ENCODE results near the gene TMEM74B. TPM values are rescaled to one million over a fixed set of nuclear protein-coding genes. Genes with fewer than 3 reads are reported as not detected.
"Not testable (repeated sequence)": the region's sequence is repeated elsewhere in the genome, so short reads cannot be mapped to it uniquely, and the experiment has no call there.

TMEM74B gene
- total and polyA plus RNA-seq, 2 donors (not counting 1 experiment from before 2014, with no cell fraction given) = 0.42 to 1.4 TPM

- ATAC-seq (ENCODE audit: low read depth) = no peak
- H3K27ac ChIP-seq (ENCODE audit: low read length in 2 of 2) = no peak overlapping the region
- ChIA-PET POLR2A (no interaction called here), CTCF (no interaction called here)
- H3K4me1 ChIP-seq (ENCODE audit: control insufficient read depth in 2 of 2, insufficient read depth in 2 of 2, low read length in 2 of 2) = no peaks in the 10 kb centered on the region
- no peak overlapping the region for H3K4me2 ChIP-seq (replicated peaks; ENCODE audit: low read depth, low read length, poor library complexity, severe bottlenecking)
- TF ChIP-seq CTCF (IDR thresholded peaks at IDR 0.05) = no peak
- no peak for TF ChIP-seq EZH2 (IDR thresholded peaks at IDR 0.05; ENCODE audit: borderline replicate concordance, insufficient read depth, low read depth, low read length, poor library complexity, severe bottlenecking)
- no peaks in the 10 kb centered on the region for H3K4me1 Mint-ChIP-seq
- 90% methylated on average over 2 of the region's 4 CpGs for WGBS (ENCODE audit: insufficient coverage)
- no peak overlapping the region for H2AFZ ChIP-seq (ENCODE audit: insufficient read depth, low read depth, low read length, poor library complexity, severe bottlenecking)
- no peaks in the 10 kb centered on the region for H3K27me3 Mint-ChIP-seq
- H3K36me3 ChIP-seq (replicated peaks in 1 of 2; ENCODE audit: control extremely low read depth in 1 of 2, control insufficient read depth in 1 of 2, extremely low read depth in 1 of 2, insufficient read depth in 2 of 2, low read length in 1 of 2) = peaks cover 40 to 46% of the 10 kb centered on the region in 2 experiments
- H3K9ac ChIP-seq (ENCODE audit: low read length) = no peak overlapping the region
- H4K20me1 ChIP-seq (ENCODE audit: control insufficient read depth, insufficient read depth, low read length, poor library complexity, severe bottlenecking) = peaks cover 40% of the 10 kb centered on the region
- no peaks in the 10 kb centered on the region for H3K27me3 ChIP-seq (replicated peaks in 1 of 4; ENCODE audit: control extremely low read depth in 1 of 4, control insufficient read depth in 3 of 4, insufficient read depth in 4 of 4, low read length in 3 of 4)
- no peak overlapping the region for H3K27ac Mint-ChIP-seq
- no peaks in the 10 kb centered on the region for H3K9me3 Mint-ChIP-seq (ENCODE audit: insufficient read depth)
- no peak for DNase-seq
- peaks cover 0 to 3% (median 0%) of the 10 kb centered on the region in 3 donors for H3K9me3 ChIP-seq (ENCODE audit: control extremely low read depth in 1 of 3, control insufficient read depth in 2 of 3, insufficient read depth in 1 of 3, low read length in 2 of 3)
- no peak overlapping the region for H3K4me3 ChIP-seq (ENCODE audit: control extremely low read depth in 1 of 5, extremely low read depth in 1 of 5, insufficient read depth in 1 of 5, low read depth in 2 of 5, low read length in 4 of 5)
- no peaks in the 10 kb centered on the region for H3K79me2 ChIP-seq (ENCODE audit: control insufficient read depth, insufficient read depth, low read length)
- intact Hi-C loops (cut with micrococcal nuclease) = no loop called here
- no peak overlapping the region for H3K4me3 Mint-ChIP-seq
Measured at GRCh38 chr20:1150218-1150617, 34.6 kb downstream of the TMEM74B start.

GRCh38 chr20:1149812-1150211 is 35.0 kb downstream of the TMEM74B start:
- H3K9me3 Mint-ChIP-seq (ENCODE audit: insufficient read depth); H3K4me3 ChIP-seq (ENCODE audit: control extremely low read depth in 1 of 5, extremely low read depth in 1 of 5, insufficient read depth in 1 of 5, low read depth in 2 of 5, low read length in 4 of 5); H3K27me3 ChIP-seq (replicated peaks in 1 of 4; ENCODE audit: control extremely low read depth in 1 of 4, control insufficient read depth in 3 of 4, insufficient read depth in 4 of 4, low read length in 3 of 4); intact Hi-C loops (cut with micrococcal nuclease); DNase-seq; H3K4me2 ChIP-seq (replicated peaks; ENCODE audit: low read depth, low read length, poor library complexity, severe bottlenecking); H3K9ac ChIP-seq (ENCODE audit: low read length); H3K27me3 Mint-ChIP-seq; H3K79me2 ChIP-seq (ENCODE audit: control insufficient read depth, insufficient read depth, low read length); H3K4me3 Mint-ChIP-seq; H3K27ac ChIP-seq (ENCODE audit: low read length in 2 of 2); ATAC-seq (ENCODE audit: low read depth); H3K9me3 ChIP-seq (ENCODE audit: control extremely low read depth in 1 of 3, control insufficient read depth in 2 of 3, insufficient read depth in 1 of 3, low read length in 2 of 3); H3K27ac Mint-ChIP-seq; CTCF ChIA-PET; H3K4me1 Mint-ChIP-seq; POLR2A ChIA-PET; H3K4me1 ChIP-seq (ENCODE audit: control insufficient read depth in 2 of 2, insufficient read depth in 2 of 2, low read length in 2 of 2); H2AFZ ChIP-seq (ENCODE audit: insufficient read depth, low read depth, low read length, poor library complexity, severe bottlenecking): not testable (repeated sequence)
- H3K36me3 ChIP-seq (replicated peaks in 1 of 2; ENCODE audit: control extremely low read depth in 1 of 2, control insufficient read depth in 1 of 2, extremely low read depth in 1 of 2, insufficient read depth in 2 of 2, low read length in 1 of 2) = peaks cover 36 to 45% of the 10 kb centered on the region in 2 experiments
- peaks cover 44% of the 10 kb centered on the region for H4K20me1 ChIP-seq (ENCODE audit: control insufficient read depth, insufficient read depth, low read length, poor library complexity, severe bottlenecking)
- WGBS (ENCODE audit: insufficient coverage) = no CpG with 5 or more reads among the region's 2 CpGs
